HEK293T (cell line): ENCODE data around the gene ABCG8.

Experiments used
- ARNT ChIP-seq: fragments of 450-650 bp; IDR thresholded peaks from 2 replicates; pipeline ENCODE4 v1.6.1; 2017; ENCODE audit warnings: mild to moderate bottlenecking
- BHLHE40 ChIP-seq: fragments of 450-650 bp; IDR thresholded peaks from 2 replicates; pipeline ENCODE4 v1.6.1; 2016; ENCODE audit warnings: mild to moderate bottlenecking, moderate library complexity, borderline replicate concordance
- ELF4 ChIP-seq: fragments of 450-650 bp; IDR thresholded peaks from 2 replicates; pipeline ENCODE4 v1.6.1; 2017; ENCODE audit warnings: antibody characterized with exemption
- FOXM1 ChIP-seq: fragments of 450-650 bp; IDR thresholded peaks from 2 replicates; pipeline ENCODE4 v1.6.1; 2017; ENCODE audit warnings: mild to moderate bottlenecking, borderline replicate concordance
- HDGF ChIP-seq: fragments of 450-650 bp; IDR thresholded peaks from 2 replicates; pipeline ENCODE4 v1.6.1; 2017; ENCODE audit warnings: antibody characterized with exemption, borderline replicate concordance
- L3MBTL2 ChIP-seq: fragments of 450-650 bp; conservative IDR thresholded peaks from 2 replicates; pipeline ENCODE4 v1.6.1; 2016; ENCODE audit warnings: mild to moderate bottlenecking
- LEF1 ChIP-seq: fragments of 450-650 bp; IDR thresholded peaks from 2 replicates; pipeline ENCODE4 v1.6.1; 2017; ENCODE audit warnings: mild to moderate bottlenecking, borderline replicate concordance
- SP1 ChIP-seq: fragments of 450-650 bp; IDR thresholded peaks from 2 replicates; pipeline ENCODE4 v1.6.1; 2017
- SUZ12 ChIP-seq: fragments of 450-650 bp; IDR thresholded peaks from 2 replicates; pipeline ENCODE4 v1.6.1; 2016; ENCODE audit warnings: mild to moderate bottlenecking
- TARDBP ChIP-seq: fragments of 450-650 bp; IDR thresholded peaks from 2 replicates; pipeline ENCODE4 v1.6.1; 2016
- ZNF384 ChIP-seq: fragments of 450-650 bp; IDR thresholded peaks from 2 replicates; pipeline ENCODE4 v1.6.1; 2016

DNA sequence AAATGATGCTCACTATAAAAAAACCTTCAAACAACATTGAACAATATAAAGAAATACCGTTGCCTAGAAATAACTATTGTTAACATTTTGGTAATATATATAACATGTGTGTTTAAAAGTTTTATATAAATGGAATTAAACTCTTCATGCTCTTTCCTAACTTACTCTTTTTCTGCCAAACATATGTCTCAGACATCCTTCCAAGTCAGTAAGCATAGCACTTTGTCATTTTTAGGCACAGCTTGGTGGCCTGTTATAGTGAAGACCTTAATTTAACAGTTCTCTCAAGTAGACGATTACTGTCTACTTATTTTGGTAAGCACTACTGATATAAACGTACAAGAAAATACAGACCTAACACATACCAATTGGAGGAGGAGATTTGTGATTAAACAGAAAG is 24.1 kb upstream of the ABCG8 start:
- TF ChIP-seq ARNT (no peak), SUZ12 (no peak), L3MBTL2 (no peak), LEF1 (no peak), FOXM1 (no peak), TARDBP (no peak), ZNF384 (no peak), BHLHE40 (no peak), SP1 (no peak), ELF4 (no peak), HDGF (no peak)
